ENCODE measurements around the gene SYNE4. TPM values are rescaled to one million over a fixed set of nuclear protein-coding genes. Genes with fewer than 3 reads are reported as not detected.
"Not testable (repeated sequence)": the region's sequence is repeated elsewhere in the genome, so short reads cannot be mapped to it uniquely, and the experiment has no call there.

SYNE4 gene
- 1 to 10 TPM; 1.1 to 2.1 TPM for total RNA-seq

GRCh38 chr19:36008336-36008978, at the start of gene SYNE4:
Gene SYNE4 (minus strand): TSS chr19:36008813. CDS start chr19:36008681, 132 bp downstream.
- no peaks in the 10 kb centered on the region for H3K27me3 Mint-ChIP-seq (ENCODE audit: low read depth)
- H3K9me3 Mint-ChIP-seq = no peaks in the 10 kb centered on the region
- intact Hi-C loops (cut with micrococcal nuclease) = no loop called here
- H3K4me3 Mint-ChIP-seq = peak within 1 kb of the TSS; percentile 58
- H3K27ac Mint-ChIP-seq = no peak within 1 kb of the TSS
- CTCF ChIA-PET = interaction anchor here (0.6 kb wide), 1 partner anchor 76 kb away, joined by 4 read pairs; no protein-coding TSS in a partner anchor
- H3K4me1 Mint-ChIP-seq (ENCODE audit: low read depth) = peaks cover 13% of the 10 kb centered on the region
- peaks cover 1% of the 10 kb centered on the region for H3K36me3 Mint-ChIP-seq (ENCODE audit: low read depth)
- DNase-seq = no peak

GRCh38 chr19:36054733-36055686, 46.4 kb upstream of the SYNE4 start, which contains the start of gene WDR62:
Gene WDR62 (plus strand): TSS chr19:36054897. CDS start chr19:36054972, 75 bp downstream.
- H3K4me1 Mint-ChIP-seq (ENCODE audit: low read depth) = peaks cover 18% of the 10 kb centered on the region
- intact Hi-C loops (cut with micrococcal nuclease) = loop anchor here (1.0 to 5.0 kb wide), 13 partner anchors 41 to 338 kb away; partner anchors contain the start of genes ALKBH6, ARHGAP33, HSPB6 and KMT2B
- H3K27me3 Mint-ChIP-seq (ENCODE audit: low read depth) = no peaks in the 10 kb centered on the region
- CTCF ChIA-PET = interaction anchor here (1.0 kb wide), 2 partner anchors 61 to 73 kb away, joined by 3 read pairs; no protein-coding TSS in a partner anchor
- no peaks in the 10 kb centered on the region for H3K9me3 Mint-ChIP-seq
- H3K36me3 Mint-ChIP-seq (ENCODE audit: low read depth) = peaks cover 8% of the 10 kb centered on the region
- H3K27ac Mint-ChIP-seq = peak within 1 kb of the TSS; percentile 98
- DNase-seq = peak; percentile 96
- H3K4me3 Mint-ChIP-seq = peak within 1 kb of the TSS; percentile 94

- peak; percentile 100 for DNase-seq
- Mint-ChIP-seq H3K36me3 (ENCODE audit: low read depth) (peaks cover 7% of the 10 kb centered on the region), H3K4me1 (ENCODE audit: low read depth) (peaks cover 18% of the 10 kb centered on the region), H3K9me3 (no peaks in the 10 kb centered on the region), H3K4me3 (peak within 1 kb of the TSS; percentile 94), H3K27me3 (ENCODE audit: low read depth) (no peaks in the 10 kb centered on the region), H3K27ac (peak within 1 kb of the TSS; percentile 98)
- intact Hi-C loops (cut with micrococcal nuclease) = loop anchor here (1.0 to 5.0 kb wide), 13 partner anchors 40 to 337 kb away; partner anchors contain the start of genes ALKBH6, ARHGAP33, HSPB6 and KMT2B
- CTCF ChIA-PET = interaction anchor here (0.9 to 1.0 kb wide), 3 partner anchors 21 to 74 kb away, joined by 3 to 4 read pairs (median 3); no protein-coding TSS in a partner anchor
These were observed 45.6 kb upstream of the SYNE4 start, which contains the start of gene THAP8 for GRCh38 chr19:36054119-36054732. Gene THAP8 (minus strand): TSS chr19:36054285. CDS start chr19:36054217, 68 bp downstream.

GRCh38 chr19:36051637-36052036, 43.0 kb upstream of the SYNE4 start:
- intact Hi-C loops (cut with micrococcal nuclease) = loop anchor here (5.0 kb wide), 1 partner anchor 334 kb away; the partner anchor contains the start of gene KMT2B
- CTCF ChIA-PET = interaction anchor here (0.6 kb wide), 1 partner anchor 96 kb away, joined by 3 read pairs; no protein-coding TSS in a partner anchor
- peaks cover 4% of the 10 kb centered on the region for H3K36me3 Mint-ChIP-seq (ENCODE audit: low read depth)

GRCh38 chr19:36051236-36051635, 42.6 kb upstream of the SYNE4 start:
- Mint-ChIP-seq H3K27ac (no peak overlapping the region), H3K4me3 (no peak overlapping the region), H3K4me1 (ENCODE audit: low read depth) (peaks cover 16% of the 10 kb centered on the region), H3K9me3 (no peaks in the 10 kb centered on the region), H3K36me3 (ENCODE audit: low read depth) (peaks cover 5% of the 10 kb centered on the region), H3K27me3 (ENCODE audit: low read depth) (no peaks in the 10 kb centered on the region)
- peak; percentile 23 for DNase-seq
- intact Hi-C loops (cut with micrococcal nuclease) = loop anchor here (5.0 kb wide), 1 partner anchor 334 kb away; the partner anchor contains the start of gene KMT2B
- CTCF ChIA-PET = no interaction called here

More at GRCh38 chr19:36051637-36052036, 43.0 kb upstream of the SYNE4 start:
- DNase-seq = no peak
- no peaks in the 10 kb centered on the region for H3K9me3 Mint-ChIP-seq
- peak overlapping the region; percentile 33 for H3K27ac Mint-ChIP-seq
- no peaks in the 10 kb centered on the region for H3K27me3 Mint-ChIP-seq (ENCODE audit: low read depth)
- H3K4me3 Mint-ChIP-seq = no peak overlapping the region
- peaks cover 18% of the 10 kb centered on the region for H3K4me1 Mint-ChIP-seq (ENCODE audit: low read depth)

GRCh38 chr19:36049080-36049698, 40.6 kb upstream of the SYNE4 start:
- Mint-ChIP-seq H3K27me3 (ENCODE audit: low read depth) (no peaks in the 10 kb centered on the region), H3K9me3 (no peaks in the 10 kb centered on the region), H3K27ac (no peak overlapping the region), H3K4me1 (ENCODE audit: low read depth) (peaks cover 9% of the 10 kb centered on the region), H3K36me3 (ENCODE audit: low read depth) (peaks cover 11% of the 10 kb centered on the region), H3K4me3 (no peak overlapping the region)
- intact Hi-C loops (cut with micrococcal nuclease) = no loop called here
- CTCF ChIA-PET = no interaction called here
- DNase-seq = no peak

- CTCF ChIA-PET = no interaction called here
- intact Hi-C loops (cut with micrococcal nuclease) = no loop called here
- Mint-ChIP-seq H3K4me3 (no peak overlapping the region), H3K36me3 (ENCODE audit: low read depth) (peaks cover 12% of the 10 kb centered on the region), H3K4me1 (ENCODE audit: low read depth) (peaks cover 2% of the 10 kb centered on the region), H3K27ac (no peak overlapping the region), H3K9me3 (no peaks in the 10 kb centered on the region), H3K27me3 (ENCODE audit: low read depth) (no peaks in the 10 kb centered on the region)
- no peak for DNase-seq
These were observed 39.2 kb upstream of the SYNE4 start for GRCh38 chr19:36047835-36048234.

GRCh38 chr19:36046443-36047050, 37.9 kb upstream of the SYNE4 start:
- DNase-seq = no peak
- no peaks in the 10 kb centered on the region for H3K4me1 Mint-ChIP-seq (ENCODE audit: low read depth)
- intact Hi-C loops (cut with micrococcal nuclease) = no loop called here
- peaks cover 12% of the 10 kb centered on the region for H3K36me3 Mint-ChIP-seq (ENCODE audit: low read depth)
- H3K27me3 Mint-ChIP-seq (ENCODE audit: low read depth) = no peaks in the 10 kb centered on the region
- no peak overlapping the region for H3K27ac Mint-ChIP-seq
- H3K9me3 Mint-ChIP-seq = no peaks in the 10 kb centered on the region
- CTCF ChIA-PET = no interaction called here
- no peak overlapping the region for H3K4me3 Mint-ChIP-seq

GRCh38 chr19:36043952-36044351, 35.3 kb upstream of the SYNE4 start:
- CTCF ChIA-PET = no interaction called here
- no peaks in the 10 kb centered on the region for H3K4me1 Mint-ChIP-seq (ENCODE audit: low read depth)
- H3K36me3 Mint-ChIP-seq (ENCODE audit: low read depth) = peaks cover 14% of the 10 kb centered on the region
- H3K4me3 Mint-ChIP-seq = no peak overlapping the region
- intact Hi-C loops (cut with micrococcal nuclease) = loop anchor here (1.0 kb wide), 1 partner anchor 20 kb away; no protein-coding TSS in a partner anchor
- no peaks in the 10 kb centered on the region for H3K9me3 Mint-ChIP-seq
- H3K27me3 Mint-ChIP-seq (ENCODE audit: low read depth) = no peaks in the 10 kb centered on the region
- no peak for DNase-seq
- H3K27ac Mint-ChIP-seq = no peak overlapping the region

- no peaks in the 10 kb centered on the region for H3K27me3 Mint-ChIP-seq (ENCODE audit: low read depth)
- H3K9me3 Mint-ChIP-seq = no peaks in the 10 kb centered on the region
- peaks cover 12% of the 10 kb centered on the region for H3K36me3 Mint-ChIP-seq (ENCODE audit: low read depth)
- no peak for DNase-seq
- H3K4me3 Mint-ChIP-seq = no peak overlapping the region
- no peak overlapping the region for H3K27ac Mint-ChIP-seq
- CTCF ChIA-PET = no interaction called here
- H3K4me1 Mint-ChIP-seq (ENCODE audit: low read depth) = peaks cover 6% of the 10 kb centered on the region
- intact Hi-C loops (cut with micrococcal nuclease) = no loop called here
These were observed 33.2 kb upstream of the SYNE4 start for GRCh38 chr19:36041831-36042230.

- CTCF ChIA-PET; DNase-seq; H3K36me3 Mint-ChIP-seq (ENCODE audit: low read depth); H3K4me1 Mint-ChIP-seq (ENCODE audit: low read depth); H3K27ac Mint-ChIP-seq; H3K4me3 Mint-ChIP-seq; intact Hi-C loops (cut with micrococcal nuclease); H3K27me3 Mint-ChIP-seq (ENCODE audit: low read depth); H3K9me3 Mint-ChIP-seq: not testable (repeated sequence)
These were observed 32.5 kb upstream of the SYNE4 start for GRCh38 chr19:36041092-36041491.
